Effector CD8-positive, alpha-beta T cell (primary cell): ENCODE measurements around the gene PWWP2A.
"Not testable (repeated sequence)": the region's sequence is repeated elsewhere in the genome, so short reads cannot be mapped to it uniquely, and the experiment has no call there.

Experiments
- DNase-seq: peaks from one replicate; lab custom pipeline; 2025; lab: John Stamatoyannopoulos, UW
- total RNA-seq, 4 experiments: gene quantifications; one replicate each; lab custom pipeline; 2026; lab: John Stamatoyannopoulos, UW

The PWWP2A gene, protein sequence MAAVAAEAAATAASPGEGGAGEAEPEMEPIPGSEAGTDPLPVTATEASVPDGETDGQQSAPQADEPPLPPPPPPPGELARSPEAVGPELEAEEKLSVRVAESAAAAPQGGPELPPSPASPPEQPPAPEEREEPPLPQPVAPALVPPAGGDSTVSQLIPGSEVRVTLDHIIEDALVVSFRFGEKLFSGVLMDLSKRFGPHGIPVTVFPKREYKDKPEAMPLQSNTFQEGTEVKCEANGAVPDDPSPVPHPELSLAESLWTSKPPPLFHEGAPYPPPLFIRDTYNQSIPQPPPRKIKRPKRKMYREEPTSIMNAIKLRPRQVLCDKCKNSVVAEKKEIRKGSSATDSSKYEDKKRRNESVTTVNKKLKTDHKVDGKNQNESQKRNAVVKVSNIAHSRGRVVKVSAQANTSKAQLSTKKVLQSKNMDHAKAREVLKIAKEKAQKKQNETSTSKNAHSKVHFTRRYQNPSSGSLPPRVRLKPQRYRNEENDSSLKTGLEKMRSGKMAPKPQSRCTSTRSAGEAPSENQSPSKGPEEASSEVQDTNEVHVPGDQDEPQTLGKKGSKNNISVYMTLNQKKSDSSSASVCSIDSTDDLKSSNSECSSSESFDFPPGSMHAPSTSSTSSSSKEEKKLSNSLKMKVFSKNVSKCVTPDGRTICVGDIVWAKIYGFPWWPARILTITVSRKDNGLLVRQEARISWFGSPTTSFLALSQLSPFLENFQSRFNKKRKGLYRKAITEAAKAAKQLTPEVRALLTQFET
- 51.1 to 73.1 (median 58.6) reads per million in 4 experiments for total RNA-seq

DNA sequence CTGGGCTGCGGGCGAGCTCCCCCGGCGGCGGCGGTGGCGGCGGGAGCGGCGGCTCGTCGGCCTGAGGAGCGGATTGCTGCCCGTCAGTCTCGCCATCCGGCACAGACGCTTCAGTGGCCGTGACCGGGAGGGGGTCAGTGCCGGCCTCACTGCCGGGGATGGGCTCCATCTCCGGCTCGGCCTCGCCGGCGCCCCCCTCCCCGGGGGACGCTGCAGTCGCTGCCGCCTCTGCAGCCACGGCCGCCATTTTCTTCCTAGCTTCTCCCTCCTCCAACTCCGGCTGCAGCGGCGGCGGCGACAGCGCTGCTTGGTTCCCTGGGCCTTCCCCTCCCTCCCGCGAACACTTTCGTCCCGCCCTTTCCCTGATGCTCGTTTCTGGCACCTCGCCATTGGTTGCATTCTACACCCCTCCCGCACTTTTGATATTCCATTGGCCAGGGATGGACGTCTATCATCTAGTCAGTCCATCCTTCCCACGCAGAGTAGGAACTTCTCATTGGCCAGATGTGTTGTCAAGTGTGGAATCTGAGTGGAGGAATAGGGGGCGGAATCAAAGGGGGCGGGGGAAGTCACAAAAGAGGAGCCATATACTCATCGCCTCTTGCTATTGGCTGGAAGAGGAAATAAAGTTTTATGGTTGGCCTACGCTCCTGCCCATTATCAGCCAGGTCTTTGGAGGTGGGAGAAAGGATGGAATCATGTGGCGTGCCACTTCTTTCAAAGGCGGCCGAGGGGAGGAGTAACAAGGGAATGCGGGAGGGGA is at the start of gene PWWP2A:
Gene PWWP2A (minus strand): TSS at position 309 of the 763 bp plus-strand sequence. CDS start 62 bp downstream, at position 247.
- DNase-seq: peak; percentile 97

DNA sequence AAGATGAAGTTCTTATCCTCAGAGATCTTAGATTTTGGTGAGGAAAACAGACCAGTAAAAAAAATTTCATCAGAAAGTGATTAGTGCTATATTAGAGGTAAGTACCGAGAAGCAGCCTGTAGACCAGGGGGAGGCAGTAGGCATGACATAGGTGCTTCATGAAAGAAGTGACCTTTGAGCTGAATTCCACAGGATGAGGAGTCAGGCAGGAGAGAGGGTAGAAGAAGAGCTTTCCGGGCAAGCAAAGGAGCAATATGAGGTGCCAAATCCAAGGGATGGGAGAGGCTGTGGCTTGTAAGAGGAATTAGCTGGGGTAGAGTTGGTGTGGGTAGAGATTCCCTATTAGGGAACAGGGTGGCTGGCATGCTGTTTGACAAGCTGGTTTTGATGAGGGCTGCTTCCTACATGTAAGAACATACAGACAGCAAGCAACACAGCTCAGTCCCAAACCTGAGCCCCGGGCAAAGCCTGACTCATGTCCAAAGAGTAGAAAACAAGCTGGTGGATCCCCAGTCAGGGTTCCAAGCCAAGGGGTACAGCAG is 48.4 kb upstream of the PWWP2A start:
- no peak for DNase-seq

GRCh38 chr5:160166973-160167623 is 47.8 kb upstream of the PWWP2A start:
- no peak for DNase-seq

GRCh38 chr5:160166069-160166972 is 47.1 kb upstream of the PWWP2A start:
- DNase-seq: no peak

GRCh38 chr5:160165137-160166068 is 46.2 kb upstream of the PWWP2A start:
- DNase-seq: no peak

- no peak for DNase-seq
Observed at GRCh38 chr5:160162910-160163309, 43.7 kb upstream of the PWWP2A start.

GRCh38 chr5:160161626-160162025 is 42.4 kb upstream of the PWWP2A start:
- DNase-seq: no peak

GRCh38 chr5:160160875-160161274 is 41.6 kb upstream of the PWWP2A start:
- not testable (repeated sequence) for DNase-seq

DNA sequence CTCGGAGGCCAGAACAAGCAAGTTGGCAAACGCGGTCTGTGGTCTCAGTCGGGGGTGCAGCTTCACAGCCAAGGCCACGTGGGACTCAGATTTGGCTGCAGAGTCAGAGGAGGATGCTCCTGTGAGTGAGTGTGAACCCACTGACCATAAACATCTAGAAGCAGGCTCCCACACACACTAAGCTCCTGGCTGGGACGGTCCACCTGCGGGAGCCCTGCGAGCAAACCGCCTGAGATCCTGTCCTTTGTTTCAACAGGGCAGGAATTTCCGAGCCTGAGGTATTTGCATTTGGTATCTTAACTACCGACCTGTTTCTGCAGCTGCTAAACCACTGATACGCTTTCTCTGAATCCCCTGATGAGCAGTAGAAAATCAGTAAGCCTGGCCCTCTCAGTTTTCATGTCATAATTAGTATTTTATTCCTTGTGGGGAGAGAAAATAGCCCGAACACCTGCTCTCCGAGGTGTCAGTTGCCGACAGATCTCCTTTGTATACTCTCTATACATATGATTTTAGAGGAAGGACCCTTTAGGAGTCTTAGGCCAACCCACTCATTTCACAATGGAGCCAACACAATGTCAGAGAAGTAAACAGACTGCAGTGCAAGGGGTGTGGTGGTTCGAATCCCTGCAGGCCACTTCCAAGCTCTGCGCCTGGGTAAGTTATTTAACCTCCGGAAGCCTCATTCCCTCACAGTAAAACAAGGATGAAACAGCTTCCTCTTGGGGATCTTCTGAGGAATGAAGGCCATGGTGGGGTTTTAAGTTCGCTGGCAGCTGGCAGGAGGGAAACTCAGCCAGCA is 40.9 kb upstream of the PWWP2A start:
- DNase-seq: no peak

GRCh38 chr5:160158087-160158486 is 38.8 kb upstream of the PWWP2A start:
- DNase-seq: no peak

GRCh38 chr5:160155017-160155750 is 35.9 kb upstream of the PWWP2A start:
- DNase-seq: no peak

DNA sequence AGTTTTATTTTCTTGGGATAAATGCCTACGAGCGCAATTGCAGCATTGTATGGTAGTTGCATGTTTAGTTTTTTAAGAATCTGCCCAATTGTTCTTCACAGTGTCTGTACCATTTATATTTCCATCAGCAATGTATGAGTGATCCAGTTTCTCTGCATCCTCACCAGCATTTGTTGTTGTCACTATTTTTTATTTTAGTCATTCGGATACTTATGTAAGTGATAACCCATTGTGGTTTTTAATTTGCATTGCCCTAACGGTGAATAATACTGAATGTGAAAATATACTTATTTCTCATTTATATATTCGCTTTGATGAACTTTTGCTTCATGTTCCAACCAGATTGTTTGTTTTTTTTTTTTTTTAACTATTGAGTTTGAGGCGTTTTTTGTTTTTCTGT is 33.7 kb upstream of the PWWP2A start:
- no peak for DNase-seq

- DNase-seq: no peak
Observed at GRCh38 chr5:160152287-160152686, 33.0 kb upstream of the PWWP2A start.

DNA sequence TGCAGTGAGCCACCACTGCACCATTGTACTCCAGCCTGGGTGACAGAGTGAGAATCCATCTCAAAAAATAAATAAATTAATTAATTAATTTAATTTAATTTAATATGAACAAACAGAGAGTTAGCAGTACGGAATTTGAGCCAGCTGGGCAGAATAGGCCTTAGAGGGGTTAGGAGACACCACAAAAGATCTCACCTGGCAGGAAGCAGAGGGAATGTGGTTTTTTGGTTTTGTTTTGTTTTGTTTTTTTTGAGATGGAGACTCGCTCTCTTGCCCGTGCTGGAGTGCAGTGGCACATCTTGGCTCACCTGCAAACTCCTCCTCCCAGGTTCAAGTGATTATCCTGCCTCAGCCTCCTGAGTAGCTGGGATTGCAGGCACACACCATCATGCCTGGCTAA is 31.8 kb upstream of the PWWP2A start:
- DNase-seq: no peak

DNA sequence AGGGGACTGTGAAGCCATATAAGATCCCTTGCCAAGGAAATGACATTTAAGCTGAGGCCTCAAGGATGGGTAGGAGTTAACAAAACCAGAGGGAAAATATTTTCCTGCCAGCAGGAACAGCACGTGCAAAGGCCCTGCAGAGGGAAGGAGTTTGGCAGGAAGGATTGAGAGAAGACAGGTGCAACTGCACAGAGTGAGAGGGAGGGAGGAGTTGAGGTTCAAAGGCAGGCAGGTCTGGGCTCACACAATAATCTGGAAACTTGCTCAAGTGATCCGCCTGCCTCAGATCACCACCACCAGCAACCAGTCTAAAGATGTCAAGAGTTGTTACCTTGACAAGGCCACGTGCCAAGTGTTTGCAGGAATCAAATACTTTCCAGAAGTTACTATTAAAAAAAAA is 31.1 kb upstream of the PWWP2A start:
- no peak for DNase-seq

GRCh38 chr5:160144436-160144835 is 25.2 kb upstream of the PWWP2A start:
- DNase-seq: not testable (repeated sequence)

GRCh38 chr5:160134332-160134731 is 15.1 kb upstream of the PWWP2A start:
- no peak for DNase-seq

GRCh38 chr5:160133918-160134304 is 14.7 kb upstream of the PWWP2A start:
- no peak for DNase-seq
